ENCODE data around the gene CCT3.

- no peak for TF ChIP-seq CTCF (IDR thresholded peaks at IDR 0.05 in 8 of 11, conservative IDR thresholded peaks at IDR 0.05 in 3 of 11)
- TF ChIP-seq POLR2AphosphoS5 (IDR thresholded peaks at IDR 0.05) = no peak
- TF ChIP-seq POLR2A (IDR thresholded peaks at IDR 0.05) = no peak
Observed at GRCh38 chr1:156270314-156270713, 67.8 kb downstream of the CCT3 start.
